Camera-type eye (tissue), 1 donor: Measurements from ENCODE around the gene ARHGDIB. TPM values are rescaled to one million over a fixed set of nuclear protein-coding genes. Genes with fewer than 3 reads are reported as not detected.

Experiments used
- total RNA-seq: library from RNA; depleted of rRNA; stranded (reverse); fragments of >200 nt; gene quantifications from one replicate; pipeline ENCODE4 v1.2.3, GENCODE V29; 2014

The ARHGDIB gene
- 23.1 TPM for total RNA-seq

GRCh38 chr12:14961466-14962152 lies at the start of gene ARHGDIB:
Gene ARHGDIB, minus strand, starts transcription at chr12:14961601. Its CDS starts 10,889 bp downstream, at chr12:14950712.

GRCh38 chr12:14972816-14973215 lies 11.4 kb upstream of the ARHGDIB start, which contains the start of gene PDE6H:
Gene PDE6H, plus strand, starts transcription at chr12:14973042. Its CDS starts 4,971 bp downstream, at chr12:14978013.

GRCh38 chr12:14938301-14938700 lies 23.1 kb downstream of the ARHGDIB start, which contains the start of gene ERP27:
Gene ERP27, minus strand, starts transcription at chr12:14938537. Its CDS starts 29 bp downstream, at chr12:14938508.

Other genes with a start within 250 kb of the ARHGDIB start
- 36.7 TPM for gene WBP11, start 158.1 kb downstream of the ARHGDIB start, total RNA-seq
- 10.1 TPM for gene C12orf60, start 157.9 kb downstream of the ARHGDIB start, total RNA-seq
- 7.9 TPM for gene SMCO3, start 147.4 kb downstream of the ARHGDIB start, total RNA-seq
- 0.44 TPM for gene ART4, start 118.1 kb downstream of the ARHGDIB start, total RNA-seq
- gene MGP, start 75.7 kb downstream of the ARHGDIB start, total RNA-seq, result 186 TPM
- gene ERP27, start 23.1 kb downstream of the ARHGDIB start, total RNA-seq, result 1.3 TPM
- 53.2 TPM for gene PDE6H, start 11.4 kb upstream of the ARHGDIB start, total RNA-seq